Right lobe of liver (tissue), 6 donors: ENCODE measurements around the gene HECW1. TPM values are rescaled to one million over a fixed set of nuclear protein-coding genes. Genes with fewer than 3 reads are reported as not detected.

ENCODE experiments used
- ATAC-seq, 4 donors: fragments of 200-7000 bp; cut with Tn5 transposase; one replicate each; pipeline ENCODE4 v1.9.1; 2020; ENCODE audit warnings: mild to moderate bottlenecking in 4 of 4, moderate library complexity in 4 of 4
- DNase-seq, 3 donors: peaks; one replicate each; pipeline ENCODE4 v3.0.0-alpha.2; 2020
- H3K27ac ChIP-seq, 3 donors: fragments of 200-600 bp; one replicate each; pipeline ENCODE4 v1.8.0; 2022
- H3K27me3 ChIP-seq, 2 donors: fragments of 200-600 bp; one replicate each; pipeline ENCODE4 v1.8.0; 2022
- H3K36me3 ChIP-seq, 4 donors: fragments of 200-600 bp; sonication (generic) in 1 of 4; one replicate each; pipeline versions ENCODE4 v1.5.1 to v1.8.0; 2017 to 2022; ENCODE audit warnings: control low read depth in 1 of 4
- H3K4me1 ChIP-seq, 4 donors: fragments of 200-600 bp; sonication (generic) in 1 of 4; one replicate each; pipeline versions ENCODE4 v1.5.1 to v1.8.0; 2017 to 2022; ENCODE audit warnings: control low read depth in 1 of 4
- H3K4me3 ChIP-seq, 3 donors: fragments of 200-600 bp; one replicate each; pipeline ENCODE4 v1.8.0; 2022
- H3K9me3 ChIP-seq, 4 donors: fragments of 200-600 bp; sonication (generic) in 1 of 4; one replicate each; pipeline versions ENCODE4 v1.5.1 to v1.8.0; 2017 to 2022; ENCODE audit warnings: control low read depth in 1 of 4
- POLR2A ChIP-seq: fragments of 450-650 bp; IDR thresholded peaks from one replicate; pipeline ENCODE4 v1.6.1; 2017; ENCODE audit warnings: antibody characterized with exemption, mild to moderate bottlenecking
- WGBS: methylation state at CpG from one replicate; pipeline ENCODE4 v1.1.6; 2018; ENCODE audit warnings: low coverage, low lambda C conversion rate; ENCODE audit not compliant: insufficient coverage; ENCODE audit errors: missing lambda C conversion rate; 5-methylcytosine and 5-hydroxymethylcytosine counted together
- intact Hi-C, 2 donors: fragments of 100-400 bp; cut with DNase I; formaldehyde crosslinking; loops; one replicate each; pipeline versions ENCODE4 v1.11.2 to v1.14.1; 2022
- total RNA-seq, 6 experiments: library from RNA; depleted of rRNA in 2 of 6; stranded (reverse); fragments of >200 nt in 2 of 6; fragmentation: NEBNext Ultra II Directional in 3 of 6; extraction: Animal tissue kit (Norgen Biotek cat#: 25700) in 3 of 6; gene quantifications; one replicate each; pipeline versions ENCODE4 v1.1.0 to v1.2.4, GENCODE V29; 2016 to 2023
- TF ChIP-seq, protein P1 (sequence below), 4 donors: fragments of 200-600 bp in 3 of 4; fragments of 450-650 bp in 1 of 4; IDR thresholded peaks; one replicate each; pipeline versions ENCODE4 v1.5.1 to v1.8.0; 2016 to 2022; ENCODE audit warnings: antibody characterized with exemption in 4 of 4, mild to moderate bottlenecking in 2 of 4
- donor health status: DM: no; HTN: yes; CAD: no.
- donor health status: DM: no; HTN: no; CAD: no.
- donor health status: DM: no; HTN: no; CAD: no.
- donor health status: DM: no; HTN: yes; CAD: no.
- donor health status: DM: no; HTN: yes; CAD: no.

The HECW1 gene
- total RNA-seq, 6 experiments from 2014 or later: 0.02 to 0.87 (median 0.09) TPM; not detected in 1

DNA sequence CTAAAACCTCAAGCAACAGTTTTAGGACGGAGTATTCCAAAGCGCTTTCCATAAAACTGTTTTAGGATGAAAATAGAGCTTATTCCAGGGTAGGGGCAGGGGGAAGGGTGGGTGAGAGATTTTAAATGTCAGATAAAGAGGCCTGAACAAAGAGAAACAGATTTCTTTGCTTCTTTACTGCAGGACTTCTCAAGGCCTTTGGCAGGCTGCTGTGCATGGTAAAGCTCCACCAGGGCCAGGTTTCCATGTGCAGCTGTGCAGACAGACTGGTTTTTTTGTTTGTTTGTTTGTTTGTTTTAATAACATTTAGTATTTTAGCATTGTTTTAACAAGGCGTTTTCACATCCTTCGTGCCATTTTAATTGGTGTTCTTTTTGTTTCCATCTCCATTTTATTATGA, 26.3 kb downstream of the HECW1 start:
- Histone ChIP-seq H3K27ac (no peak overlapping the region), H3K4me1 (no peaks in the 10 kb centered on the region), H3K36me3 (no peaks in the 10 kb centered on the region), H3K27me3 (no peaks in the 10 kb centered on the region), H3K4me3 (no peak overlapping the region), H3K9me3 (no peaks in the 10 kb centered on the region)
- no peak for ATAC-seq
- 69% methylated on average over 4 of the region's 4 CpGs for WGBS
- intact Hi-C loops: no loop called here
- TF ChIP-seq, protein P1, sequence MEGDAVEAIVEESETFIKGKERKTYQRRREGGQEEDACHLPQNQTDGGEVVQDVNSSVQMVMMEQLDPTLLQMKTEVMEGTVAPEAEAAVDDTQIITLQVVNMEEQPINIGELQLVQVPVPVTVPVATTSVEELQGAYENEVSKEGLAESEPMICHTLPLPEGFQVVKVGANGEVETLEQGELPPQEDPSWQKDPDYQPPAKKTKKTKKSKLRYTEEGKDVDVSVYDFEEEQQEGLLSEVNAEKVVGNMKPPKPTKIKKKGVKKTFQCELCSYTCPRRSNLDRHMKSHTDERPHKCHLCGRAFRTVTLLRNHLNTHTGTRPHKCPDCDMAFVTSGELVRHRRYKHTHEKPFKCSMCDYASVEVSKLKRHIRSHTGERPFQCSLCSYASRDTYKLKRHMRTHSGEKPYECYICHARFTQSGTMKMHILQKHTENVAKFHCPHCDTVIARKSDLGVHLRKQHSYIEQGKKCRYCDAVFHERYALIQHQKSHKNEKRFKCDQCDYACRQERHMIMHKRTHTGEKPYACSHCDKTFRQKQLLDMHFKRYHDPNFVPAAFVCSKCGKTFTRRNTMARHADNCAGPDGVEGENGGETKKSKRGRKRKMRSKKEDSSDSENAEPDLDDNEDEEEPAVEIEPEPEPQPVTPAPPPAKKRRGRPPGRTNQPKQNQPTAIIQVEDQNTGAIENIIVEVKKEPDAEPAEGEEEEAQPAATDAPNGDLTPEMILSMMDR (IDR thresholded peaks at IDR 0.05): no peak
- TF ChIP-seq POLR2A: no peak
- DNase-seq: no peak

DNA sequence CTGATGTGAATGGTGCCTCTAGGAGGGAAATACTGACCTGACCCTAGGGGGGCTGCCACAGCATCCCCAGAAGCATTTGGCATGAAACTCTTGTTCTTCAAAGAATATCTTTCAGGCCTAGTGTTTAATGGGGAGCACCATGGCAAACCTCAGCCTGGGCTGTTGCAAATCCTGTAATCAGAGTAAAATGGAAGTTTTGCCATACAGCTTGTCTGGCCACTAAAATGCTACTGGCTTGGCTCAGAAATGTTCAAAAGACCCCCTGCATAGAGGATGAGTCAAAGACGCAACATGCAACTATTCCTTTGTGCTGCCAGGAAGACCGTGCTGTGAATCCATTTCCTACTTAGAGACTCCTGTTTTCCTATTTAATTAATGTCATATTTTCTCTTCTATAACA, 26.7 kb downstream of the HECW1 start:
- no peaks in the 10 kb centered on the region for H3K36me3 ChIP-seq
- 24% methylated on average over 2 of the region's 2 CpGs for WGBS
- DNase-seq (no peak), ATAC-seq (no peak)
- H3K4me1 ChIP-seq: no peaks in the 10 kb centered on the region
- H3K9me3 ChIP-seq: no peaks in the 10 kb centered on the region
- no peak overlapping the region for H3K27ac ChIP-seq
- intact Hi-C loops: no loop called here
- TF ChIP-seq, protein P1 (IDR thresholded peaks at IDR 0.05): no peak
- no peak for TF ChIP-seq POLR2A
- H3K4me3 ChIP-seq: no peak overlapping the region
- no peaks in the 10 kb centered on the region for H3K27me3 ChIP-seq

DNA sequence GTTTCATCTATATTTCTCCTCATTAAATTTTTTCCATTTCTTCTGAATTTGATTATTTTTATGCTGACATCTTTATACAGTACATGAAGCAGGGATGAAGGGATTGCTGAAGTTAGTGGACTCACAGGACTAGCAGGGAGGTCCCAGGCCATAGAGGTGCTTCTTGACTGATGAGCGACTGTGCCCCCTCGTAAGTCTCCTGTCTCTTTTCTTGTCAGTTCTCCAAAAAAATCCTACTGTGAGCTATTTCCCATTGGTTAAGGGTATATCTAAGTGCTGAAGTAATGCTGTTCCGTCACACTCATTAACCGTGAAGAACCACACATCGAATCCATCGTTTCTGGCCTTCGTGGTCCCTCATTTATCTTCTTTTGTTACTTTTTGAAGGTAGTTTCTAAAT, 27.7 kb downstream of the HECW1 start:
- no peaks in the 10 kb centered on the region for H3K36me3 ChIP-seq
- no peaks in the 10 kb centered on the region for H3K27me3 ChIP-seq
- no peaks in the 10 kb centered on the region for H3K4me1 ChIP-seq
- H3K9me3 ChIP-seq: no peaks in the 10 kb centered on the region
- H3K4me3 ChIP-seq: no peak overlapping the region
- no peak for ATAC-seq
- 80% methylated on average over 7 of the region's 7 CpGs for WGBS
- TF ChIP-seq, protein P1 (IDR thresholded peaks at IDR 0.05): no peak
- no peak for TF ChIP-seq POLR2A
- H3K27ac ChIP-seq: no peak overlapping the region
- intact Hi-C loops: no loop called here
- no peak for DNase-seq

DNA sequence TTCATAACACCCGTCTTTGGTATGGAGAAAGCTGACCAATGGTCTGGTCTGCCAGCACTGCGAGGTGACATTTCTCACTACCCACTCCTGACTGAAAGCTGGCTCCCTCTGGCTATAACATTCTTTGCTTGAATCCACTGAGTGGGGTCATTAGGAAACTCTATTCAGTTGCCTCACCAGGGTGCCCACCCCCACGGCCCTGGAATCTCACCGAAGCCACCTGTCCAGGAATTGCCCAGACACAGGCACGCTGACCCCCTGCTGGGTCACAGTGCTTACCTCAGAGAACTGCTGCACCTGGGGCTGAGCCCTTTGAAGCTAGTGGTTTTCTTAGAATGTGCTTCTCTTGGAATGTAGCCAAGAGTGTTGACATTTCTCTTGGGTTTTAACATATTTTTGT, 28.6 kb downstream of the HECW1 start:
- Histone ChIP-seq H3K27me3 (no peaks in the 10 kb centered on the region), H3K36me3 (no peaks in the 10 kb centered on the region), H3K4me1 (no peaks in the 10 kb centered on the region), H3K4me3 (no peak overlapping the region), H3K9me3 (no peaks in the 10 kb centered on the region), H3K27ac (no peak overlapping the region)
- intact Hi-C loops: no loop called here
- DNase-seq: no peak
- 55% methylated on average over 4 of the region's 5 CpGs for WGBS
- no peak for ATAC-seq
- TF ChIP-seq, protein P1 (IDR thresholded peaks at IDR 0.05): no peak
- TF ChIP-seq POLR2A: no peak

DNA sequence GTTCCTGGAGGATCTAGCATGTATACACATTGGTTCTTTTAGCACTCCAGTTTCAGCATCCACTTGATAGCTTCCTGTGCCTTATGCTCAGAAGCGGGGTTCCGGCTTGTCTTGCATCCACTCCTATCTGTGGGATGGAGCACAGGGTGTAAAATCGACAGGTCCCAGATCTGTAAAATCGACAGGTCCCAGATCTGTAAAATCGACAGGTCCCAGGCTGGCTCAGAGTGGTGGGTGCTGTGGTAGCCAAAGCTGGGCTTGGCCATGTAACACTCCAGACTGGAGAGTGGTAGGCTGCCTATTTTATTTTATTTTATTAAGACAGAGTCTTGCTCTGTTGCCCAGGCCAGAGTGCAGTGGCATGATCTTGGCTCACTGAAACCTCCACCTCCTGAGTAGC, 30.3 kb downstream of the HECW1 start:
- no peaks in the 10 kb centered on the region for H3K27me3 ChIP-seq
- no peaks in the 10 kb centered on the region for H3K9me3 ChIP-seq
- no peaks in the 10 kb centered on the region for H3K36me3 ChIP-seq
- H3K27ac ChIP-seq: no peak overlapping the region
- DNase-seq (no peak), ATAC-seq (no peak)
- no peak for TF ChIP-seq POLR2A
- TF ChIP-seq, protein P1 (IDR thresholded peaks at IDR 0.05): no peak
- H3K4me3 ChIP-seq: no peak overlapping the region
- WGBS: 89% methylated on average over 5 of the region's 5 CpGs
- intact Hi-C loops: no loop called here
- H3K4me1 ChIP-seq: no peaks in the 10 kb centered on the region
